ENCODE data around the gene C19orf85. TPM values are rescaled to one million over a fixed set of nuclear protein-coding genes. Genes with fewer than 3 reads are reported as not detected.

Gene C19orf85
- total RNA-seq, 1 experiment from 2014 or later = 0.74 TPM

DNA sequence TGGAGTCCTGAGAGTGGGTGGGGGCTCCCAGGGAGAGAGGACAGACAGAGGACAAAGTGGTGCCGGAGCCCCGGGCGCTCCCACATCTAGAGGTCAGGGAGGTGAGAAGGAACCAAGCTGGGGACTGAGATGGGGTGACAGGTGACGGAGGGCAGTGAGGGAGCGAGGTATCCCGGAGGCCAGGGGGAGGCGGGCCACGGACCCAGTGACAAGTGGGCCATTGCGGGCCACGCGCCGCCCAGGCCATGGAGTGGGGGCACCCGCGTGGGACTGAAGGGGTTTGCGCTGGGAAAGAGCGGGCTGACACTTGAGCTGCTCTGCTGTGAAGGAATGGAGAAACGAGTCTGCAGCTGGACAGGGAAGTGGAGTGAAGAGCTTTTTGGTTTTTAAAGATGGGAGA lies 14.5 kb upstream of the C19orf85 start:
- Histone ChIP-seq H3F3A (ENCODE audit: insufficient read depth, low read depth) (peaks cover 44% of the 10 kb centered on the region), H3K4me3 (no peak overlapping the region), H2AFZ (no peak overlapping the region), H3K27me3 (ENCODE audit: insufficient read depth, low read depth) (no peaks in the 10 kb centered on the region), H3K9me2 (ENCODE audit: insufficient read depth) (no peaks in the 10 kb centered on the region), H3K4me1 (replicated peaks; ENCODE audit: insufficient read depth) (peaks cover 24% of the 10 kb centered on the region), H3K79me2 (ENCODE audit: low read depth) (peaks cover 29% of the 10 kb centered on the region), H3K36me3 (ENCODE audit: low read depth) (no peaks in the 10 kb centered on the region), H3K27ac (no peak overlapping the region), H3K9me3 (ENCODE audit: insufficient read depth, low read depth) (no peaks in the 10 kb centered on the region), H3K4me2 (no peak overlapping the region), H4K20me1 (ENCODE audit: insufficient read depth) (peaks cover 27% of the 10 kb centered on the region)
- TF ChIP-seq, protein P1, sequence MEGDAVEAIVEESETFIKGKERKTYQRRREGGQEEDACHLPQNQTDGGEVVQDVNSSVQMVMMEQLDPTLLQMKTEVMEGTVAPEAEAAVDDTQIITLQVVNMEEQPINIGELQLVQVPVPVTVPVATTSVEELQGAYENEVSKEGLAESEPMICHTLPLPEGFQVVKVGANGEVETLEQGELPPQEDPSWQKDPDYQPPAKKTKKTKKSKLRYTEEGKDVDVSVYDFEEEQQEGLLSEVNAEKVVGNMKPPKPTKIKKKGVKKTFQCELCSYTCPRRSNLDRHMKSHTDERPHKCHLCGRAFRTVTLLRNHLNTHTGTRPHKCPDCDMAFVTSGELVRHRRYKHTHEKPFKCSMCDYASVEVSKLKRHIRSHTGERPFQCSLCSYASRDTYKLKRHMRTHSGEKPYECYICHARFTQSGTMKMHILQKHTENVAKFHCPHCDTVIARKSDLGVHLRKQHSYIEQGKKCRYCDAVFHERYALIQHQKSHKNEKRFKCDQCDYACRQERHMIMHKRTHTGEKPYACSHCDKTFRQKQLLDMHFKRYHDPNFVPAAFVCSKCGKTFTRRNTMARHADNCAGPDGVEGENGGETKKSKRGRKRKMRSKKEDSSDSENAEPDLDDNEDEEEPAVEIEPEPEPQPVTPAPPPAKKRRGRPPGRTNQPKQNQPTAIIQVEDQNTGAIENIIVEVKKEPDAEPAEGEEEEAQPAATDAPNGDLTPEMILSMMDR (conservative IDR thresholded peaks at IDR 0.05) = no peak
- no peak for TF ChIP-seq EZH2 (IDR thresholded peaks at IDR 0.05; ENCODE audit: low read depth)
- no peak for DNase-seq
- intact Hi-C loops (cut with micrococcal nuclease; ENCODE audit: unreplicated experiment) = loop anchor here (5.0 to 10.0 kb wide), 5 partner anchors 68 to 1292 kb away; partner anchors contain the start of genes LENG9, MBOAT7, RDH13 and SBK3
- POLR2A ChIA-PET (ENCODE audit: unreplicated experiment) = no interaction called here
- BruUV-seq (replicated peaks) = no TSS peak
- CTCF ChIA-PET = interaction anchor here (0.6 kb wide), 1 partner anchor 10 kb away, joined by 6 read pairs; no protein-coding TSS in a partner anchor

DNA sequence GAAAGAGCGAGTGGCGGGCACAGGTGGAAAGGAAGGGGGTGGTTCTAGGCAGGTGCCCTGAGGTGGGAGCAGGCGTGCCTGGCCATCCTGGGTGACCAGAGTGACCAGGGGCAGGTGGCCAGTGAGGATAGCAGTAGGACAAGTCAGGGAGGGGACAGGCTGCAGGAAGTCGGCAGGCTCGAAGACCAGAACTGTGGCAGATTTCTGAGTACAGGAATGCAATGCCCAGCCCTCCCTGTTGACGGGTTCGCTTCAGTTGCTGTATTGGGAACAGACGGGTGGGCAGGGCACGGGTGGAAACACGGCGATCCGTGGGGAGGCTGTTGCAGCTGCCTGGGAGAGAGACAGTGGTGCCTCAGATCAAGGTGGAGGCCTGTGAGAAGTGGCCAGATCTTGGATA lies 13.8 kb upstream of the C19orf85 start:
- peaks cover 29% of the 10 kb centered on the region for H3K79me2 ChIP-seq (ENCODE audit: low read depth)
- no peaks in the 10 kb centered on the region for H3K36me3 ChIP-seq (ENCODE audit: low read depth)
- H4K20me1 ChIP-seq (ENCODE audit: insufficient read depth) = peaks cover 27% of the 10 kb centered on the region
- no peak overlapping the region for H2AFZ ChIP-seq
- TF ChIP-seq EZH2 (IDR thresholded peaks at IDR 0.05; ENCODE audit: low read depth) = no peak
- TF ChIP-seq, protein P1 (conservative IDR thresholded peaks at IDR 0.05) = no peak
- no peaks in the 10 kb centered on the region for H3K9me2 ChIP-seq (ENCODE audit: insufficient read depth)
- H3F3A ChIP-seq (ENCODE audit: insufficient read depth, low read depth) = peaks cover 44% of the 10 kb centered on the region
- no peak overlapping the region for H3K27ac ChIP-seq
- H3K4me2 ChIP-seq = peak overlapping the region; percentile 65
- H3K9me3 ChIP-seq (ENCODE audit: insufficient read depth, low read depth) = no peaks in the 10 kb centered on the region
- no peak for DNase-seq
- peak overlapping the region; percentile 68; the same call in 1 of the 2 replicates for H3K4me3 ChIP-seq
- BruUV-seq (replicated peaks) = no TSS peak
- H3K27me3 ChIP-seq (ENCODE audit: insufficient read depth, low read depth) = no peaks in the 10 kb centered on the region
- peaks cover 24% of the 10 kb centered on the region for H3K4me1 ChIP-seq (replicated peaks; ENCODE audit: insufficient read depth)
- ChIA-PET CTCF (no interaction called here), POLR2A (ENCODE audit: unreplicated experiment) (no interaction called here)
- intact Hi-C loops (cut with micrococcal nuclease; ENCODE audit: unreplicated experiment) = loop anchor here (5.0 to 10.0 kb wide), 5 partner anchors 69 to 1291 kb away; partner anchors contain the start of genes LENG9, MBOAT7, RDH13 and SBK3

DNA sequence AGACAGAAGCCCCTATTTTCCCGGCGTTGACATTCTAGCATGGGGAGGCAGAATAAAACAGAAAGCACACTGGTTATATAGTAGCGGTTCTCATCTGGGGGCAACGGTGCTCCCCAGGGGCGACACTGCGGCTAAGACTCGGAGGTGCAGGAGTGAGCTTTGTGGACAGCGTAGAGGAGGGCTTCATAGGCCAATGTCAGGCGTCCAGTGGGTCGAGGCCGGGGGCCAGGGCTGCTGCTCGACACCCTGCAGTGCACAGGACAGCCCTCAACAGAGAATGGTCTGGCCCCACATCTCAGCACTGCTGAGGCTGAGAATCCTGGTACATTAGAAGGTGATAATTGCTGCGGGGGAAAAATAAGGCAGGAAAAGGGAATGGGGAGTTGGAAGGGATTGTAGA lies 13.4 kb upstream of the C19orf85 start:
- H3K9me3 ChIP-seq (ENCODE audit: insufficient read depth, low read depth) = no peaks in the 10 kb centered on the region
- peaks cover 27% of the 10 kb centered on the region for H4K20me1 ChIP-seq (ENCODE audit: insufficient read depth)
- intact Hi-C loops (cut with micrococcal nuclease; ENCODE audit: unreplicated experiment) = loop anchor here (2.0 to 10.0 kb wide), 6 partner anchors 69 to 1291 kb away; partner anchors contain the start of genes LENG9, MBOAT7, RDH13 and SBK3
- no peaks in the 10 kb centered on the region for H3K27me3 ChIP-seq (ENCODE audit: insufficient read depth, low read depth)
- H3K4me2 ChIP-seq = peak overlapping the region; percentile 65
- POLR2A ChIA-PET (ENCODE audit: unreplicated experiment) = no interaction called here
- no peak overlapping the region for H3K27ac ChIP-seq
- H2AFZ ChIP-seq = no peak overlapping the region
- TF ChIP-seq EZH2 (IDR thresholded peaks at IDR 0.05; ENCODE audit: low read depth) = no peak
- TF ChIP-seq, protein P1 (conservative IDR thresholded peaks at IDR 0.05) = no peak
- DNase-seq = no peak
- BruUV-seq (replicated peaks) = no TSS peak
- peaks cover 48% of the 10 kb centered on the region for H3F3A ChIP-seq (ENCODE audit: insufficient read depth, low read depth)
- no peaks in the 10 kb centered on the region for H3K9me2 ChIP-seq (ENCODE audit: insufficient read depth)
- CTCF ChIA-PET = no interaction called here
- H3K79me2 ChIP-seq (ENCODE audit: low read depth) = peaks cover 29% of the 10 kb centered on the region
- peaks cover 27% of the 10 kb centered on the region for H3K4me1 ChIP-seq (replicated peaks; ENCODE audit: insufficient read depth)
- H3K4me3 ChIP-seq = peak overlapping the region; percentile 68
- no peaks in the 10 kb centered on the region for H3K36me3 ChIP-seq (ENCODE audit: low read depth)

Measured in PC-9 (cell line).